SKM-1 (cell line): Measurements from ENCODE around the gene ATP8B1.
"Not testable (repeated sequence)": the region's sequence is repeated elsewhere in the genome, so short reads cannot be mapped to it uniquely, and the experiment has no call there.

Experiments used
- DNase-seq: peaks from one replicate; lab custom pipeline; 2025; ENCODE audit not compliant: unreplicated experiment; lab: John Stamatoyannopoulos, UW

ATP8B1 gene

DNA sequence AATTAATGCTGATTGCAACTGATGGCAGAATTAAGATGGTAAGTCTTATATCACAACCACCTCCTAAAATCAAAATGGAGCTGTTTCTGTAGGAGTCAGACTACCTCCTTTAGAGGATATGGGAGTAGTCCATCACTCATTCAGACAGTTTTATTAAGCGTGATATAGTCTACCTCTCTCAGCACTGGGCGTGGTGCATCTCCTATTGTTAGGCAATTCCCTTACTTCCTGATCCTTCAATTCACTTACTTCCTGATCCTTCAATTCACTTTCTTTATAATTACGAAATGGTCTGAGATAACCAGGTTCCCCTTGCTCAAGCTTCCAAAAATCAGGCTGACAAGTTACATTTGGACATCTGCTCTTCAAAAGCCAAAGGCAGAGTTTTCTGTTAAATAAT lies 31.9 kb downstream of the ATP8B1 start:
- DNase-seq, result peak; percentile 31

DNA sequence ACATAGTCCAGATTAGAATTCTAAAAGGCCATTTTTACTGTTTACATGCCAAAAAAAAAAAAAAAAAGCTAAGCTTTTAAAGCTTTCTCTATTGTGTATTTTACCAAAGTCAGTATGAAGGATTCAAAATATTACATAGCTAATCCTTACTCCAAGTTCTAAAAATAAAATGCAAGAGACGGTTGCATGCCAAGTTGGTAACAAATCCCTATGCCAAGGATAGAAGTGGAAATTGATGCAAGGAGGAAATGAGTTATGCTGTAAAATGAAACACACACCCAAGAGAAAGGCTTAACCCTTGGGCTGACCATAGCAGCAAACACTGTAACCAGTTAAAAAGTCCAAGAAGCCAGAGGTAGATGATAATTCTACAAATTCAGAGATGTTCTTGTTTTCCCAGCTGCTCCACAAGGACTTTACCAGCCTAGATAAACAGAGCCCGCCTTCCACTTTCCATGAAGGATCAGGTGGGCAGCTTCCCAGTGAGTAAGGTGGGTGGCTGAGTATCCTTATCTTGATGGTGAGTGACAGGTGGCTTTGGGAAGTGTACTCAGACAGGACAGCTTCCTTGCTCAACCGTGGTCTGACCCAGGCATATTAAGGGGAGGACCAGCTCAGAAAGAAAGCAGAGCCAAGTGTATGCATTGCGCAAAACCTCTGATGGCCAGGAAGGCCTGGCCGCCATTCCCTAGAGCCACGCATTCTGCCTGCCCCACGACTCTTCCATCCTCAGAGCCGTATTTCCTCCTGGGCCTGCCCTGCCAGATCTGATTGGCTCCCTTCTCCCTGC lies 34.4 kb downstream of the ATP8B1 start:
- no peak for DNase-seq

DNA sequence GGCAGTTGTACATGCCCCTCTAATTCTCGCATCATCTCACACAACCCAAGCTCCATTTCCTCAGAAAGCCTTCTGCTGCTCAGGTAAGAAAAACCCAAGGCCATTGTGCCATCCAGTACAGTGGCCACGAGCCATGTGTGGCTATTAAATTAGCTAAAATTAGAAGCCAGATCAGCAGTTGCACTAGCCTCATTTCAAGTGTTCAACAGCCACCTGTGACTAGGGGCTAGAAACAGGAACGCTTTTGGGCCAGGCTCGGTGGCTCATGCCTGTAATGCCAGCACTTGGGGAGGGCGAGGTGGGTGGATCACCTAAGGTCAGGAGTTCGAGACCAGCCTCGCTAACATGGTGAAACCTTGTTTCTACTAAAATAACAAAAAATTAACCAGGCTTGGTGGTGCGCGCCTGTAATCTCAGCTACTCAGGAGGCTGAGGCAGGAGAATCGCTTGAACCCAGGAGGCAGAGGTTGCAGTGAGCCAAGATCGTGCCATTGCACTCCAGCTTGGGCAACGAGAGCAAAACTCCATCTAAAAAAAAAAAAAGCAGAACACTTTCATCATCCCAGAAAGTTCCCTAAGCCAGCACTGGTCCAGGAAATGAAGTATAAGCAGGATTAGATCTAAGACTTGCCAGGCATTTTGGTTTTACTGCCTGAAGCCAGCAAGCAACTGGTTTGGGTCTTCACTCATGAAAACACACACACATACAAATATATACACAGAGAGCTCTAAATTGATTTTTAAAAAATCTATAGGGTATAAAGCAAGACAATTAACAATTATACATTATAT lies 35.7 kb downstream of the ATP8B1 start:
- no peak for DNase-seq

DNA sequence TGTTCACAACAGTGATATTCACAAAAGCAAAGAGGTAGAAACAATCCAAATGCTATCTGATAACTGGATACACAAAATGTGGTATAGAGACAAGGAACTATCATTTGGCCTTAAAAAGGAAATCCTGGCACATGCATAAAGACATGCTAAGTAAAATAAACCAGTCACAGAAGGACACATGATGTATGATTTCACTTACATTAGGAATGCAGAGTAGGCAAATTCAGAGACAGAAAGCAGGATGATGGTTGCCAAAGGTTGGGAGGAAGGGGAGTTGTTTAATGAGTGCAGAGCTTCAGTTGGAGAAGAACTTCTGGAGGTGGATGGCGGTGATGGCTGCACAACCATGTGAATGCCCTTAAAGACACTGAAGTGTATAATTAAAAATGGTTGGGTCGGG lies 38.1 kb downstream of the ATP8B1 start:
- DNase-seq, result no peak

DNA sequence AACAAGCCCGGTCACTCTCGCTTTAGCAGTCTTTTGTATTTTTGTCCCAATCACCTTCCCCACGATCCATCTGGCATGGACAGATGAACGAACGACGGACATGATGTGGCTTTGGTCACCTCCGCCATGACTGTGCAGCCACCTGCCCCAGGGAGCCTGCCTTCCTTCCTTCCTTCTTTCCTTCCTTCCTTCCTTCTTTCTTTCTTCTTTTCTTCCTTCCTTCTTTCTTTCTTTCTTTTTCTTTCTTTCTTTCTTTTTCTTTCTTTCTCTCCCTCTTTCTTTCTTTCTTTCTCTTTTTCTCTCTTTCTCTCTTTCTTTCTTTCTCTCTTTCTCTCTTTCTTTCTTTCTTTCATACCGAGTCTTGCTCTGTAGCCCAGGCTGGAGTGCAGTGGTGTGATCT lies 39.0 kb downstream of the ATP8B1 start:
- no peak for DNase-seq

DNA sequence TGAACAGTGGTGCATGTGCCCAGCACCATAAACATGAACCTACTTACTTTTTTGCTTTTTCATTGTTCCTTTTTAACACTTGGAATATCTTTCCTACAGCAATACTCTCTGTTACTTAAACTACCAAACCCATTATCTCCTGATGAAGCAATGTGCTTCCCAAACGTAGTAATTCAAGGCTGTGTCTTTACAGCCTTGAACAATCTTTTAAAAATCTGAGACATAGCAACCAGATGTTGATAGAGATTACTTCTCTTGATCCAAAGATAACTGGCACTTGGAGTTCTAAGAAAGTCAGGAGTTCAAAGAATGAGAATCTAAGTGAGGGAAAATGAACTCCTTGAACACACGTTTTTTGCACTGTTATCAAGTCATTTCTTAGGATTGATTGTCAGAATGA lies 40.4 kb downstream of the ATP8B1 start:
- no peak for DNase-seq

DNA sequence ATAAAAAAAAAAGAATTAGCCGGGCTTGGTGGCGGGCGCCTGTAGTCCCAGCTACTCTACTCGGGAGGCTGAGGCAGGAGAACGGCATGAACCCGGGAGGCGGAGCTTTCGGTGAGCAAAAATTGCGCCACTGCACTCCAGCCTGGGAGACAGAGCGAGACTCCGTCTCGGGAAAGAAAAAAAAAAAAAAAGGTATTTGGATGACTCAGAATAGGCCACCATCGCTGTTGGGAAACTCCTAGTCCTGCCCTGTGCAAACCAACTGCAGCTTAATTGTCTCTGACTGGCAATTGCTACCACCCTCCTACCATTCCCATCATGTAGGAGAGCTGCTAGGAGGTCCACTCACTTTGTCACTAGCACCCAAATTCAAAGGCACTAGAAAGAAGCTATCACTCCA lies 43.5 kb downstream of the ATP8B1 start:
- DNase-seq, result no peak

DNA sequence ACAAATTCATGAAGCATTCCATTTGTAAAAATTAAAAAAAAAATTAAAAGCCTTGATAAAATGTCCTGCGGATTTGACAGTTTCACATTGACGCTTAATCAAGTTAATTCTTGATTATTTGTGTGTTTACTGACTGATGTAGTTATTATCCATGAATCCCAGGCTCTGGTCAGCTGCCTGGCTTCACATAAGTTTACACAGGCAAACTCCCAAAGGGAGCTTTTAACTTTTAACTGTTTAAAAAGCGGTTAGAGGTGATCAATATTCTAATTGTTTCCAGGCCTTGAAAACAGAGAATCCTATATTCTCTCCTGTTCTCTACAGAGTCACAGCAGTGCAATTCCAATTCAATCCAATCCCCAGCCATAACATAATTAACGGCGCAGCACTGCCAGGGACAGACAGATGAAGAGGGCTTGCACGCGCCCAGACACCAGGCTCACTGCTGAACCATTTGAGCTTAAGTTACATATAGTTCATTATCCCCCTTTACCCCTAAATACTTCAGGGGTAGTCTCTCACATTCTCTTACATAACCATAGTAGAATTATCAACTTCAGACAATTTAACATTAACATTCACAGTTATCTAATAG lies 47.5 kb downstream of the ATP8B1 start:
- no peak for DNase-seq

DNA sequence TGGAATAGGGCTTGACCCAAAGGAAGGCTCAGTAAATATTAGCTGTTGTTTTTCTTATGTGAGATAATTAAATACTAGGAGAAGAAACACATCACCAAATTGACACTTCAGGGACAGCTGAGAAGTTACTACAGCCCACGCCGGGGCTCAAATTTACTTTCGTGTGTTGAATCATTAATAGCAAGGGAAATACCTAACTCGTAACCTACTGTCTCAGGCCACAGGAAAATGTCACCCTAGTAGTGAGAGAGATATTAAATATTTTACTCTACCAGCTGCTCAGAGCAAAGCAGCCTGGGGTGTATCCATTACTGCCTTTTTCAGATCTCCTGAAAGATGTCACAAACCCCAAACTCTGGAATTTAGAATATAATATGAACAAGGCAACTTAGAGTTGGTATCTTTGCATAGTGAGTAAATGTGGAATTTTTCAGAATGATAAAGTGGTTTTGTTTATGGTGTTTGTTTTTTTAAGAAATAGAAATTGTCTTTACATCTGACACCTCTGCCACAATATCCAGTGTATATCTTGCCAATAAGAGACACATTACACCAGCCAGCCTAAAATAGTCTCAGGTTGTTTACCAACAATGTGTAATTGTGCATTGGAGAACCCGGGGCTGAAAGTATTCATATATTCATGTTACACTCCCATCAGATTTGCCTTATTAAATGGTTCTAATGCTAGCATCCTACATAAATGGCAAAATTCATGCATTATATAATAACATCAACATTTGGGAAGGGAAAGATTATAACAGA lies 48.4 kb downstream of the ATP8B1 start:
- DNase-seq, result no peak

DNA sequence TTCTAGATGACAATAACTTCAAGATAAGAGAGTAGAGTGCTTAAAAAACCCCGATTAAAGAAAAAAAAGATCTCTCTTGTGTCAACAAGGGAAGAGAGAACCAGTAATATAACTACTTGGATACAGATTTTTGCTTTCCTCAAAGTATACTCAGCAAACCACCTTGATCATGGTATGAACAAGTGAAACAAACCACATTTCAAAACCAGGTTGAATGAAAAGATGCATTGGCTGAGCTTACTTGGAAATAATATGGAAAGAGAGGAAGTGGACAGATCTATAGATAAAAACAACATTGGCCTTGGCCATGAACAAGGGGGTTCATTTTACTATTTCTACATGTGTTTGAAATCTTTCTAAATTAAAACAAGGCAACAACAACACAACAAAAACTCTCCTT lies 50.1 kb downstream of the ATP8B1 start:
- DNase-seq, result no peak

DNA sequence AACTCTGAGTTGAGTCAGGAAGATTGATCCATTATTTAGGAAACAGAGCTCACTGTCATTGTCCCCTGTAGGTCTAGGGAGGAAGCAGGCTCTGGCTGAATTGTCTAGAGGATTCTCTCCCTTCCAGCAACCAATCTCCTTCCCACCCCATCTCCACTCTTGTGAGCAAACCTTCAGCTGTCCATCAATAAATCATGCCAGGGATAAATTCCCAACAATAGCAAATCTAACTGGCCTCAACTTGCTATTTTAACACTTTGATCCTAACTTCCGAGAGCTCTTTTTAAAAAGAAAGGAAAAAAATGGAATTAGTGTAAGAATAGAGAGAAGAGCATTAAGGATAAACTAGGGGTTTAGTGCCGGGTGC lies 53.5 kb downstream of the ATP8B1 start:
- no peak for DNase-seq

DNA sequence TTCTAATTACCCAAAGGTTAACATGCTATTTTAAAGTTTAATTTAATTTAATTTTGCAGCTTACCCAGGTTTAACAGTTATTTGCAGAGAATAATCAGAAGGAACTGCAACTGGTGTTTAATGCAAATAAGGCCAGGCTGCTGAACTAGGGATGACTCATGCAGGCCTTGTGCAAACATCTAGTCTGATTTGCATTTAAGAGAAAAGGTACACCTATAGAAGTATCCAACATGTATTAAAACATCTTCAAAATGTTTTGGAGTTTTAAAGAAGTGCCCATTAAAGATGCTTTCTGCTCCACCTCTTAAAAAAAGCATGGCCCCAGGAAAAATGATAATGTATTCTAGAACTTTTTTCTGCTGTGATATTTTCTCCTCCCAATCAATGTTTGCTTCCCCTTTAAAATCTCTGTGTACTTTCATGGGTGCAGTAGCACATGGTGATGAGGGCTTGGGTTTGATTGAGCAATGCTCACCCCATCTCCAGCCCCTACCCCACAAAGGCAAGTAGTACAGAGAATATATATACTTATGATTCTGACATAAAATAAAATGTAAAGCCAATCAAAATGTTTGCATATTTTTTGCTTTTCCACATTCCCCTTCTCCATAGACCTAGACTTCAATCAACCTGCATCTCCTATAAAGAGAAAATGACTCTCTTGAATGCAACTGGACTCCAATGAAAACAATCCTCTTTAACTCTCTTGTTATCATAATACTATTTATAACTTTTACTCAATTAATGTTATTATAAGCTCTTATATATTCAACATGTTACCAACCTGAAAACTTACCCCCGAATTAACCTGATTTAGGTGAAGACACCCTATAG lies 54.1 kb downstream of the ATP8B1 start:
- DNase-seq, result peak; percentile 24

DNA sequence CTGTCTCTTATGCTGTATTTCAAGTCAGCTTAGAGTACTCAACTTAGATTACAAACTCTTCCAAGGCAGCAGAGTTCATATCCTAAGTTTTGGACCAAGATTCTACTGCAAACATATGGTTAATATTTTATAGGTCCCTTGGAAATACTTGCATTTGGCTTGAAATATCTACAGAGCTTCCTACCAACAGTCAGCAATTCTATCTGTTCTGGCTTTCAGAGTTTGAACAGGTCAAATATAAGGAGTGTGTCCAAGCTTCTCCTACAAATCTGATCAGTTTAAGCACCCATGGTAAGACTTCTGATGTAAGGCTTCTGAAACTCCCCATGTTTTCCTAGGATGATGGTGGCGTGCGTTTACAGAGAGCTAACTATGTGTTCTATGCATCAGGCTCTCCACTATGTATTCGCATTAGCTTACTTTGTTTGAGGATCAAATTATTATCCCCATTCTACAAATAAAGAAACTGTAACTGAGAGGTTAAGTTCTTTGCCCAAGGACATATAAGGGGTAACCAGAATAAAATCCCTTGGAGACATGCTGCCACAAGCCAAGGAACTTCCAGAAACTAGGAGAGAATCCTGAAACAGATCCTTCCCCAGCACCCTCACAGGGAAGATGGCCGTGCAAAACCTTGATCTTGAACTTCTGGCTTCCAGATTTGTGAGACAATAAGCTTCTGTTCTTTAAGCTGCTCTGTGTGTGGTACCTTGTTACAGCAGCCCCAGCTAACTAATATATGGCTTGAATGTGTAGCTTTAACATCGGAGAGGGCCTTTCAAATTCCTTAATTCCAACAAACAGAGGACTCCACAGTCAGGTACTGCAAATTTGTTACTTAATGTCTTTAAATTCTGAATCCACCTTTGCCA lies 55.1 kb downstream of the ATP8B1 start:
- DNase-seq, result no peak

DNA sequence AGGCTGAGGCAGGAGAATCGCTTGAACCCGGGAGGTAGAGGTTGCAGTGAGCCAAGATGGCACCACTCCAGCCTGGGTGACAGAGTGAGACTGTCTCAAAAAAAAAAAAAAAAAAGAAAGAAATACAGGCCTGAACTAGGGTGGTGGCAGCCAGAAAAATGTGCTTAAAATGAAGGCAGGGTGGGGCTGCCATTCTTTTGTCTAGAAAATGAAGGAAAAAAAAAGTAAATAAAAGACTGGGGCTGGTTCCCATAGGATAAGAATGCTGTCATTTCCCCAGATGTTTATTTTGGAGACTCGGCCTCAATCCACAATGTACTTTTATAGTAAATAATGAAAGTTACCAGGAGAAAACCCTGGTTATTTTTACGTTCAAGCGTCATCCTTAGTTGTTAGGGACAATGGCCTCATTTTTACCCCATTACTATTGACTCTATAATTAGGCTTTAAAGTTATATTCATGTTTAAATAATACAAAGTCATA lies 58.9 kb downstream of the ATP8B1 start:
- no peak for DNase-seq

DNA sequence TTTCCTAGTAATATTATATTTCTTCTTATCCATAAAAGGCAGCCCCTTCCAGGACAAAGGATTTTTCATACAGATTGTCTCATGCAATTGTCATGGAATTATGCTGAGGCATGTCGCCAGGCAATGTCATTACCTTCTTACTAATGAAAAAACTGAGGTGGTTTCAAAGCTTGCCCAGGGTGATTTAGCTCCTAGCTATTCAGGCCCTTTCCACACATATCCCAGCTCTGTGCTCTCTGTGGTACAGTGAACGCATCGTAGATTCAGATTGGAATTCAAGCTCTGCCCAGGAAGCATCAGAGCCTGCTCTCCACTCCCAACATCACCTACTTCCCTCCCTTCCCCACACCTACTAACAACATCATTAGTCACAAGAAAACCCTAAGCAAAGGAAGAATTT lies 60.1 kb downstream of the ATP8B1 start:
- DNase-seq, result no peak

DNA sequence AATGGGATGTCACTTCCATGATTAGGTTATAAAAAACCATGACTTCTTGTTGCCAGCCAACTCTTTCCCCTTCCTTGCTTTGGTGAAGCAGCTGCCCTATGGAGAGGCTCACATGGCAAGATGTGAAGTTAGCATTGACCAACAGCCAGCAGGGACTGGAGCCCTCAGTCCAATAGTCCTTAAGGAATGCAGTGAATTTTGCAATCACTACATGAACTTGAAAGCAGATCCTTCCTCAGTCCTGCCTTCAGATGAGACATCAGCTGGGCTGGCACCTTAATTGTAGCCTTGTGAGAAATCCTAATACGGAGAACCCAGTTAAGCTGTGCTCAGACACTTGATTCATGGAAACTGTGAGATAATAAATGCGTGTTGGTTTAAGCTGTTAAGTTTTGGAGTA lies 61.8 kb downstream of the ATP8B1 start:
- no peak for DNase-seq

DNA sequence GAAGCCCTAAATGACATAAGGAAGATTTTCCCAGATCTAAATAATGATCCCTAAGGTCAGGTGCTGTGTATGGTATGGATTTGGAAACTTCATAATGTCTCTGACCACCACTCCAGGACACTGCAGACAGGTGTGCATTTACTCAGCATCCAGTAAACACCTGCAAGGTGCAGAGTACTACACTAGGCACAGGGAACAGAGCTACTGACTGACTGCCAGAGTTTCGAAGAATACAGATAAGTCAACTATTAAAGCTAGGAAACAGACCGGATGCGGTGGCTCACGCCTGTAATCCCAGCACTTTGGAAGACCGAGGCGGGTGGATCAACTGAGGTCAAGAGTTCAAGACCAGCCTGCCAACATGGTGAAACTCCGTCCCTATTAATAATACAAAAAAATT lies 65.0 kb downstream of the ATP8B1 start:
- DNase-seq, result no peak

DNA sequence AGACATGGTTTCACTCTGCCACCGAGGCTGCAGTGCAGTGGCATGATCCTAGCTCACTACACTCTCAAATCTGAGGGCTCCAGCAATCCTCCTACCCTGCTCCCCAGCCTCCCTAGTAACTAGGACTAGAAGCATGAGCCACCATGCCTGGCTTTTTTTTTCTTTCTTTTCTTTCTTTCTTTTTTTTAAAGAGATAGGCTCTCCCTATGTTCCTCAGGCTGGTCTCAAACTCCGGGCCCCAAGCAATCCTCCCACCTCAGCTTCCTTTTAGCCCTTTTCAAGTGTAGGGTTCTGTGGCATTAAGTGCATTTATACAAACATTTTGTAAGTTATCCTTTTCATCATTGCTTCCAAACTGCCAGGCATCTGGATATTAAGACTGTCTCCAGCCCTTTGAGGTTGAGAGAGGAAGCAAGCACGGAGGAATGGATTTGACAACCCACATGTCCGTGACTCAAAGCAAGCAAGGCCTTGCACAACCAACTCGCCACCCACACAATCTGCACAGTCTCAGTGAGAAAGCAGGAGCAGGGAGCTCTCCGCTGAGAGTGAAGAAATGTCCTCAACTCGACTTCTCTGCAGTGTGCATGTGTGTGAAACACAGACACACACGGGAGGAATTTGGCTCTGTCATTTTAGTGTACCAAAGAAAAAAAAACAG lies 65.6 kb downstream of the ATP8B1 start:
- DNase-seq, result peak; percentile 88

DNA sequence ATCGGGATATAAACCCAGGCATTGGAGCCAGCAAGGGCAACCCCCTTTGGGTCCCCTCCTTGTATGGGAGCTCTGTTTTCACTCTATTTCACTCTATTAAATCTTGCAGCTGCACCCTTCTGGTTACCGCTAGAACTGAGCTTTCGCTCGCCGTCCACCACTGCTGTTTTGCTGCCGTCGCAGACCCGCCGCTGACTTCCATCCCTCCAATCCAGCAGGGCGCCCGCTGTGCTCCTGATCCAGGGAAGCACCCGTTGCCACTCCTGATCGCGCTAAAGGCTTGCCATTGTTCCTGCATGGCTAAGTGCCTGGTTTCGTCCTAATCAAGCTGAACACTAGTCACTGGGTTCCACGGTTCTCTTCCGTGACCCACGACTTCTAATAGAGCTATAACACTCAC lies 68.1 kb downstream of the ATP8B1 start:
- not testable (repeated sequence) for DNase-seq
